K562 (cell line): Measurements from ENCODE around the gene STX1A. TPM values are rescaled to one million over a fixed set of nuclear protein-coding genes. Genes with fewer than 3 reads are reported as not detected.

ENCODE experiments used
- DMBX1 ChIP-seq: fragments of 250-450 bp; sonication (Bioruptor Pico); IDR thresholded peaks from 2 replicates; pipeline ENCODE4 v1.8.0; 2022; ENCODE audit warnings: inconsistent platforms, mild to moderate bottlenecking, moderate library complexity, borderline replicate concordance
- MXI1 ChIP-seq: IDR thresholded peaks from 2 replicates; pipeline ENCODE4 v1.6.1; 2011; ENCODE audit warnings: low read depth, mild to moderate bottlenecking, improper control_type of control experiment, low read length
- PHF8 ChIP-seq: fragments of 200-600 bp; sonication (generic); IDR thresholded peaks from 2 replicates; pipeline ENCODE4 v1.6.1; 2012; ENCODE audit warnings: mixed run types, mild to moderate bottlenecking, inconsistent platforms, low read length, moderate library complexity, borderline replicate concordance
- POLR3G ChIP-seq: IDR thresholded peaks from 2 replicates; pipeline ENCODE4 v1.6.1; 2011; ENCODE audit not compliant: insufficient read length, insufficient replicate concordance; ENCODE audit errors: extremely low read depth
- SMARCB1 ChIP-seq: IDR thresholded peaks from 2 replicates; pipeline ENCODE4 v1.6.1; 2011; ENCODE audit warnings: improper control_type of control experiment, low read depth; ENCODE audit not compliant: insufficient read length
- TAF1 ChIP-seq: IDR thresholded peaks from 2 replicates; pipeline ENCODE4 v1.6.1; 2011; ENCODE audit warnings: mild to moderate bottlenecking, low read length, moderate library complexity; ENCODE audit not compliant: insufficient read depth, control insufficient read depth, severe bottlenecking; ENCODE audit errors: extremely low read depth
- TARDBP ChIP-seq: fragments of 450-650 bp; IDR thresholded peaks from 2 replicates; pipeline ENCODE4 v1.6.1; 2016
- TEAD1 ChIP-seq, 2 experiments: fragments of 450-650 bp in 1 of 2; sonication (generic) in 1 of 2; formaldehyde crosslinking; IDR thresholded peaks; 2 replicates each; pipeline versions ENCODE4 v1.4.0 to v1.8.0; 2020 to 2022; ENCODE audit warnings: mild to moderate bottlenecking in 2 of 2, missing genetic modification reagents in 1 of 2
- ZNF431 ChIP-seq: sonication (generic); formaldehyde crosslinking; IDR thresholded peaks from 2 replicates; pipeline ENCODE4 v1.8.0; 2022; ENCODE audit warnings: mild to moderate bottlenecking, missing genetic modification reagents
- ZNF778 ChIP-seq: fragments of 450-650 bp; formaldehyde crosslinking; IDR thresholded peaks from 2 replicates; pipeline ENCODE4 v1.4.0; 2020; ENCODE audit warnings: mild to moderate bottlenecking, moderate library complexity
- polyA plus RNA-seq, 8 experiments: library from polyadenylated mRNA; depleted of rRNA in 4 of 8; stranded (reverse) in 5 of 8; unstranded in 3 of 8; fragments of >200 nt; fragmentation: Nextera tagmentation in 2 of 8; fragmentation: Illumina TruSeq in 1 of 8; extraction: Ambion mirVana in 2 of 8; extraction: Trizol in 1 of 8; gene quantifications; 2 replicates each; pipeline versions ENCODE4 v1.2.1 to v1.2.3, GENCODE V29; 2011 to 2014; ENCODE audit warnings: inconsistent platforms in 1 of 8, missing spikeins in 1 of 8
- total RNA-seq, 7 experiments: library from RNA; depleted of rRNA in 6 of 7; stranded (reverse); fragments of >200 nt in 6 of 7; fragmentation: Illumina TruSeq in 2 of 7; extraction: Trizol in 2 of 7; gene quantifications; 2 replicates each; pipeline versions ENCODE4 v1.2.1 to v1.2.3, GENCODE V29; 2011 to 2021; ENCODE audit warnings: low replicate concordance in 1 of 7
- TF ChIP-seq, protein P1 (sequence below): fragments of 450-650 bp; formaldehyde crosslinking; IDR thresholded peaks from 2 replicates; pipeline ENCODE4 v1.4.0; 2022; ENCODE audit warnings: missing genetic modification characterization
- TF ChIP-seq, protein P2 (sequence below): sonication (generic); formaldehyde crosslinking; IDR thresholded peaks from 2 replicates; pipeline ENCODE4 v1.8.0; 2022; ENCODE audit warnings: mild to moderate bottlenecking, missing genetic modification reagents
- TF ChIP-seq, protein P3 (sequence below): IDR thresholded peaks from 2 replicates; pipeline ENCODE4 v1.6.1; 2011; ENCODE audit warnings: borderline replicate concordance, low read depth, mild to moderate bottlenecking, moderate library complexity, low read length; ENCODE audit not compliant: insufficient read depth, poor library complexity, severe bottlenecking
- TF ChIP-seq, protein P4 (sequence below), 2 experiments: fragments of 450-650 bp in 1 of 2; sonication (generic) in 1 of 2; formaldehyde crosslinking; conservative IDR thresholded peaks; 2 replicates each; pipeline versions ENCODE4 v1.4.0 to v1.8.1; 2020 to 2022; ENCODE audit warnings: mild to moderate bottlenecking in 1 of 2, missing genetic modification reagents in 1 of 2
- TF ChIP-seq, protein P5 (sequence below): fragments of 450-650 bp; conservative IDR thresholded peaks from 2 replicates; pipeline ENCODE4 v1.6.1; 2016; ENCODE audit warnings: missing genetic modification characterization, low read depth, mild to moderate bottlenecking, missing compliant biosample characterization, moderate library complexity
- TF ChIP-seq, protein P6 (sequence below): sonication (generic); formaldehyde crosslinking; IDR thresholded peaks from 2 replicates; pipeline ENCODE4 v1.8.0; 2023; ENCODE audit warnings: mild to moderate bottlenecking, missing genetic modification reagents
- TF ChIP-seq, protein P7 (sequence below): fragments of 450-650 bp; formaldehyde crosslinking; IDR thresholded peaks from 2 replicates; pipeline ENCODE4 v1.4.0; 2022; ENCODE audit warnings: mild to moderate bottlenecking, moderate library complexity

The STX1A gene
- total and polyA plus RNA-seq, 9 of the 15 experiments (the other 6 are each of a cell fraction or from before 2014, with no cell fraction given) = 0.04 to 15.1 (median 6.3) TPM

DNA sequence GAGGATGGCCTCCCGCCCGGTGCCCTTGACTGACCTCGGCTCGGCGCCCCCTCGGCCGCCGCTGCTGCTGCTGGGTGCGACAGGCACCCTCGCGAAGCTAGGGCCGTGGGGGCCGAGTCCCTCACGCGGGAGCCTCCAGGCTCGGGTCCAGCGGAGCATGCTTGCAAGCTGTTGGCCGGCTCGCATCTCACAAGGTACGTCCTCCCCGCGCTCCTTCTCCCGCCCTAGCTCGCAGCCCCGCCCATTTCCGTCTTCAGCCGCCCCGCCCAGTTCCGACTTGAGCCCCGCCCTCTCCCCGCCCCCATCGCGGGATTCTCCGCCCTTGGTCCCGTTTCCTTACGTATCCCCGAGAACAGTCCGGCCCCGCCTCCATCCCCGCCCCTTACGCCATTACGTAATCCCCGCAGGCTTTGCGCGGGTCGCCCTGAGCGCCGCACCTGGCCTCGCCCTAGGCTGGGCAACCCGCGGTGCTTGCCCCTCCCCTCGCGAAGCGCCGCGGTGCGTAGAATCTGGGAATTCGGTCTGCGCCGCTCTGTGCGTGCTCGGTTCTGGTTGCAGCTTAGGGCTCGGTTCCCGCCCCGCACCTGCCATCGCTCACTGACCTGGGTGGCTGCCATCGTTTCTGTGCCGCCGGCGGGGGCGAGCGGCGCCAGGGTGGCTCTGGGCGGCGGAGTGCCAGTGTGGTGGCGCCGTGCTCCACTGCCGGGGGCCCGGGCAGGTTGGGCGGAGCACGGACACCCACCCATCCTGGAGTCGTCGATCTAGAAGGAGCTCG lies 19.3 kb upstream of the STX1A start, which contains the start of gene ABHD11 (continued):
- TF ChIP-seq, protein P1, sequence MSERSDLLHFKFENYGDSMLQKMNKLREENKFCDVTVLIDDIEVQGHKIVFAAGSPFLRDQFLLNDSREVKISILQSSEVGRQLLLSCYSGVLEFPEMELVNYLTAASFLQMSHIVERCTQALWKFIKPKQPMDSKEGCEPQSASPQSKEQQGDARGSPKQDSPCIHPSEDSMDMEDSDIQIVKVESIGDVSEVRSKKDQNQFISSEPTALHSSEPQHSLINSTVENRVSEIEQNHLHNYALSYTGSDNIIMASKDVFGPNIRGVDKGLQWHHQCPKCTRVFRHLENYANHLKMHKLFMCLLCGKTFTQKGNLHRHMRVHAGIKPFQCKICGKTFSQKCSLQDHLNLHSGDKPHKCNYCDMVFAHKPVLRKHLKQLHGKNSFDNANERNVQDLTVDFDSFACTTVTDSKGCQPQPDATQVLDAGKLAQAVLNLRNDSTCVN (CRISPR knock-in tag) = peak; percentile 4; the same call in 1 of the 2 replicates
- peak; percentile 7 to 39; a peak in 1 of 4 replicates for TF ChIP-seq TEAD1 (CRISPR knock-in tag; IDR thresholded peaks at IDR 0.05)
- 0 out of 2 replicates have a peak, but pooled peaks have one; percentile 23 for TF ChIP-seq DMBX1 (CRISPR knock-in tag)
- no peak for TF ChIP-seq POLR3G
- peak; percentile 71 for TF ChIP-seq TAF1
- 0 out of 2 replicates have a peak, but pooled peaks have one; percentile 39 for TF ChIP-seq ZNF431 (CRISPR knock-in tag)
- no peak for TF ChIP-seq TARDBP
- TF ChIP-seq, protein P2, sequence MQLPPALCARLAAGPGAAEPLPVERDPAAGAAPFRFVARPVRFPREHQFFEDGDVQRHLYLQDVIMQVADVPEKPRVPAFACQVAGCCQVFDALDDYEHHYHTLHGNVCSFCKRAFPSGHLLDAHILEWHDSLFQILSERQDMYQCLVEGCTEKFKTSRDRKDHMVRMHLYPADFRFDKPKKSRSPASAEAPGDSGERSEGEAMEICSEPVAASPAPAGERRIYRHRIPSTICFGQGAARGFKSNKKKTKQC (CRISPR knock-in tag) = peak; percentile 80
- TF ChIP-seq, protein P3, sequence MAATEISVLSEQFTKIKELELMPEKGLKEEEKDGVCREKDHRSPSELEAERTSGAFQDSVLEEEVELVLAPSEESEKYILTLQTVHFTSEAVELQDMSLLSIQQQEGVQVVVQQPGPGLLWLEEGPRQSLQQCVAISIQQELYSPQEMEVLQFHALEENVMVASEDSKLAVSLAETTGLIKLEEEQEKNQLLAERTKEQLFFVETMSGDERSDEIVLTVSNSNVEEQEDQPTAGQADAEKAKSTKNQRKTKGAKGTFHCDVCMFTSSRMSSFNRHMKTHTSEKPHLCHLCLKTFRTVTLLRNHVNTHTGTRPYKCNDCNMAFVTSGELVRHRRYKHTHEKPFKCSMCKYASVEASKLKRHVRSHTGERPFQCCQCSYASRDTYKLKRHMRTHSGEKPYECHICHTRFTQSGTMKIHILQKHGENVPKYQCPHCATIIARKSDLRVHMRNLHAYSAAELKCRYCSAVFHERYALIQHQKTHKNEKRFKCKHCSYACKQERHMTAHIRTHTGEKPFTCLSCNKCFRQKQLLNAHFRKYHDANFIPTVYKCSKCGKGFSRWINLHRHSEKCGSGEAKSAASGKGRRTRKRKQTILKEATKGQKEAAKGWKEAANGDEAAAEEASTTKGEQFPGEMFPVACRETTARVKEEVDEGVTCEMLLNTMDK = peak; percentile 44
- TF ChIP-seq, protein P4, sequence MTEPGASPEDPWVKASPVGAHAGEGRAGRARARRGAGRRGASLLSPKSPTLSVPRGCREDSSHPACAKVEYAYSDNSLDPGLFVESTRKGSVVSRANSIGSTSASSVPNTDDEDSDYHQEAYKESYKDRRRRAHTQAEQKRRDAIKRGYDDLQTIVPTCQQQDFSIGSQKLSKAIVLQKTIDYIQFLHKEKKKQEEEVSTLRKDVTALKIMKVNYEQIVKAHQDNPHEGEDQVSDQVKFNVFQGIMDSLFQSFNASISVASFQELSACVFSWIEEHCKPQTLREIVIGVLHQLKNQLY (CRISPR knock-in tag; conservative IDR thresholded peaks at IDR 0.05) = peak in 1 of 2 experiments; percentile 86; a peak in 1 of 4 replicates
- no peak for TF ChIP-seq SMARCB1
- TF ChIP-seq, protein P5, sequence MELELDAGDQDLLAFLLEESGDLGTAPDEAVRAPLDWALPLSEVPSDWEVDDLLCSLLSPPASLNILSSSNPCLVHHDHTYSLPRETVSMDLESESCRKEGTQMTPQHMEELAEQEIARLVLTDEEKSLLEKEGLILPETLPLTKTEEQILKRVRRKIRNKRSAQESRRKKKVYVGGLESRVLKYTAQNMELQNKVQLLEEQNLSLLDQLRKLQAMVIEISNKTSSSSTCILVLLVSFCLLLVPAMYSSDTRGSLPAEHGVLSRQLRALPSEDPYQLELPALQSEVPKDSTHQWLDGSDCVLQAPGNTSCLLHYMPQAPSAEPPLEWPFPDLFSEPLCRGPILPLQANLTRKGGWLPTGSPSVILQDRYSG (tag) = no peak
- TF ChIP-seq PHF8 = peak; percentile 85; the same call in 1 of the 2 replicates
- TF ChIP-seq ZNF778 = no peak
- TF ChIP-seq, protein P6, sequence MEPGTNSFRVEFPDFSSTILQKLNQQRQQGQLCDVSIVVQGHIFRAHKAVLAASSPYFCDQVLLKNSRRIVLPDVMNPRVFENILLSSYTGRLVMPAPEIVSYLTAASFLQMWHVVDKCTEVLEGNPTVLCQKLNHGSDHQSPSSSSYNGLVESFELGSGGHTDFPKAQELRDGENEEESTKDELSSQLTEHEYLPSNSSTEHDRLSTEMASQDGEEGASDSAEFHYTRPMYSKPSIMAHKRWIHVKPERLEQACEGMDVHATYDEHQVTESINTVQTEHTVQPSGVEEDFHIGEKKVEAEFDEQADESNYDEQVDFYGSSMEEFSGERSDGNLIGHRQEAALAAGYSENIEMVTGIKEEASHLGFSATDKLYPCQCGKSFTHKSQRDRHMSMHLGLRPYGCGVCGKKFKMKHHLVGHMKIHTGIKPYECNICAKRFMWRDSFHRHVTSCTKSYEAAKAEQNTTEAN (CRISPR knock-in tag) = no peak
- 0 out of 2 replicates have a peak, but pooled peaks have one; percentile 14 for TF ChIP-seq MXI1
- TF ChIP-seq, protein P7, sequence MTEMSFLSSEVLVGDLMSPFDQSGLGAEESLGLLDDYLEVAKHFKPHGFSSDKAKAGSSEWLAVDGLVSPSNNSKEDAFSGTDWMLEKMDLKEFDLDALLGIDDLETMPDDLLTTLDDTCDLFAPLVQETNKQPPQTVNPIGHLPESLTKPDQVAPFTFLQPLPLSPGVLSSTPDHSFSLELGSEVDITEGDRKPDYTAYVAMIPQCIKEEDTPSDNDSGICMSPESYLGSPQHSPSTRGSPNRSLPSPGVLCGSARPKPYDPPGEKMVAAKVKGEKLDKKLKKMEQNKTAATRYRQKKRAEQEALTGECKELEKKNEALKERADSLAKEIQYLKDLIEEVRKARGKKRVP (CRISPR knock-in tag) = peak; percentile 68
